GM18867 (cell line): ENCODE data around the gene PTAFR.

Experiments used
- ATAC-seq: cut with Tn5 transposase; IDR thresholded peaks from one replicate; pipeline ENCODE4 v1.9.1; 2021; ENCODE audit warnings: mild to moderate bottlenecking, moderate library complexity; ENCODE audit not compliant: unreplicated experiment

PTAFR gene

DNA sequence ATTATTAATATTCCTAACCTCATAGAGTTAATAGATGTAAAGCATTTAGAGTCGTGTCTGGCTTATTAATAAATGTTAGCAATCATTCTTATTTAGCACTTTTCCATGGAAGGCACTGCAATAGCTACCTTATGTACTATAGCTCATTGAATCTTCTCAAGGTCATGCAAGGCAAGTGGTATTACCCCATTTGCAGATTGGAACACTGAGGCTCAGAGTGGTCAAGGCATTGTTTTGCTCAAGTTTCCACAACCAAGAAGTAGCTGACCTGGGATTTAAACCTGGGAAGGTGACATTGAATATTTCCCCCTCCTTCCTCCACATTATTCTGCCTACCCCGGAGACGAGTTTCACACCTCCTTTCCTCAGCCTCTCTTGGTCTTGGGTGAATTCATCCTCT, 50.3 kb downstream of the PTAFR start:
- no peak for ATAC-seq

DNA sequence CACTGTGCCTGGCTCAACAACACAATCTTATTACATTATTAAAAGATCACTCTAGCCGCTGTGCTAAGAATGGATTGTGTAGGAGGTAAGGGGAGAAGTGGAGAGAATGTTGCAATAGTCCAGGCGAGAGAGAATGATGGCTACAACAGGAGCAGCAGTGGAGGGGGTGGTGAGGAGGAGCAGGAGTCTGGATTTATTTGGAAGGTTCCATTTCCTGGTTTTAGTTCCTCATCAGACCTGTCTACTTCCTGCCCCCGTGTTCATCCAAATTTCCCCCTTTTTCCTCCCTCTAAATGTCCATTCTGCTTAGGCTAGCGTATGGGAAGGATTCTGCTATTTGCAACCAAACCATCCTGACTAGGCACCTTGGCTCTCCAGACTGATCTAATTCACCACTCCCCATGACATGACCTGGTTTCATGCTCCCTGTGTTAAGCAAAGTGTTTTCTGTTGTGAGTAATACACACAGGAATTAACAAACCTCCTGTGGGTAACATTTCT, 53.0 kb downstream of the PTAFR start:
- no peak for ATAC-seq

DNA sequence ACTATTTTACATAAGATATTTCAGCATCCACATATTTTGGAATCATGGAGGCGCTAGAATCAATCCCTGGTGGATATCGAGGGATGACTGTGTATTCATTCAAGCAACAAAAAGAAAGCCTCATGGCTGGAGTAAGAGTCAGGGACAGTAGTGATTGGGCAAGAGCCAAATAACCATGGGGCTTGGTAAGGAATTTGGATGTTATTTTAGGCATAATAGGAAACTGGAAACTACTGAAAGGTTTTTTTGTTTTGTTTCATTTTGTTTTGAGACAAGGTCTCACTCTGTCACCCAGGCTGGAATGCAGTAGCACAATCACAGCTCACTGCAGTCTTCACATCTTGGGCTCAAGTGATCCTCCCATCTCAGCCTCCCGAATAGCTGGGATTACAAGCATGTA, 54.3 kb downstream of the PTAFR start:
- no peak for ATAC-seq

DNA sequence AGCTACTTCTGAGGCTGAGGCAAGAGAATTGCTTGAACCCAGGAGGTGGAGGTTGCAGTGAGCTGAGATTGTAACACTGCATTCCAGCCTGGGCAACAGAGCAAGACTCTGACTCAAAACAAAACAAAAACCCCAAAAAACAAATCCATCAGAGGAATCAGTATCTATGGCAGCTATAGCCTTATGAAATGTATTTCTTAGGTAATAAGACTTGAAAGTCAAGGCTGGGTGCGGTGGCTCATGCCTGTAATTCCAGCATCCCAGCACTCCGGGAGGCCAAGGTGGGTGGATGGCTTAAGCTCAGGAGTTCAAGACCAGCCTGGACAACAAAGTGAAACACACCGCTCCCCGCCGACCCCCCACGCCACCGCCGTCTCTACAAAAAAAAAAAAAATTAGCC, 56.9 kb downstream of the PTAFR start:
- ATAC-seq = no peak

DNA sequence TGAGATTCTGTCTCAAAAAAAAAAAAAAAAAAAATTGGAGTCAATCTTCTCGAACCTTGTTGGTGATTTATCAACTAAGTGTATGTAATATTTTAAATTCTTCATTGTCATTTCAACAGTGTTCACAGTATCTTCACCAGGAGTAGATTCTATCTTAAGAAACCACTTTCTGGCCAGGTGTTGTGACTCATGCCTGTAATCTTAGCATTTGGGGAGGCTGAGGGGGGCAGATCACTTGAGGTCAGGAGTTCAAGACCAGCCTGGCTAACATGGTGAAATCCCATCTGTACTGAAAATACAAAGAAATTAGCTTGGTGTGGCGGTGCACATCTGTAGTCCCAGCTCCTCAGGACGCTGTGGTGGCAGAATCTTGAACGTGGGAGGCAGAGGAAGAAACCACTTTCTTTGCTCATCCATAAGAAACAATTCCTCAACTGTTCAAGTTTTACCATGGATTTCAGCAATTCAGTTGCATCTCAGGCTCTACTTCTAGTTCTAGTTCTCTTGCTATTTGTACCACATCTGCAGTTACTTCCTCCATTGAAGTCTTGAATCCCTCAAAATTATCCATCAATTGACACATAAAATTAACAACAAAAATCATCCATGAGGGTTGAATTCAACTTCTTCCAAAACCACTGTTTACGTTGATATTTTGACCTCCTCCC, 57.7 kb downstream of the PTAFR start:
- no peak for ATAC-seq

DNA sequence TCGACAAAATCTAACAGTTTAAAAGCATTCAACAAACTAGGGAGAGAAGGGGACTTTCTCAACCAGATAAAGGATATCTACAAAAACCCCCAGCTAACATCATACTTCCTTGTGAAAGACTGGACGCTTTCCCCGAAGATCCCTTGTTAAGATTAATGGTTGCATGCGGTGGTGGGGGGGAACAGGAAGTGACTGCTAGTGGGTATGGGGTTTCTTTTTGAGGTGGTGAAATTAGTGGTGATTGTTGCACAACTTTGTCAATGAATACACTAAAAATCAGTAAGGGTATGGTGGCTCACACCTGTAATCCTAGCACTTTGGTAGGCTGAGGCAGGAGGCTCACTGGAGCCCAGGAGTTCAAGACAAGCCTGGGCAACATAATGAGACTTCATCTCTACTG, 61.2 kb downstream of the PTAFR start:
- ATAC-seq = no peak

DNA sequence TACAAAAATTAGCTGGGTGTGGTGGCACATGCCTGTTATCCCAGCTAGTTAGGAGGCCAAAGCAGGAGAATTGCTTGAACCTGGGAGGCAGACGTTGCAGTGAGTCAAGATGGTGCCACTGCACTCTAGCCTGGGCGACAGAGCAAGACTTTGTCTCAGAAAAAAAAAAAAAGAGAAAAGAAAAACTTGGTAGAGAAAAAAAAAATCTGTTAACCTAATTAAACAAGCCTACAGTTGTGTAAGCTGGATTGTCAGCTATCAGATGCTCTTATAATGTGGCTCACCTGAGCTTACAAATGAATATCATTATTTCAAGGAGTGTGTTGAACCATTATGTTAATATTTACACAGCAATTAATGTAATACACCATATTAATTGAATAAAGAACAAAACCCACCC, 61.6 kb downstream of the PTAFR start:
- ATAC-seq = no peak

DNA sequence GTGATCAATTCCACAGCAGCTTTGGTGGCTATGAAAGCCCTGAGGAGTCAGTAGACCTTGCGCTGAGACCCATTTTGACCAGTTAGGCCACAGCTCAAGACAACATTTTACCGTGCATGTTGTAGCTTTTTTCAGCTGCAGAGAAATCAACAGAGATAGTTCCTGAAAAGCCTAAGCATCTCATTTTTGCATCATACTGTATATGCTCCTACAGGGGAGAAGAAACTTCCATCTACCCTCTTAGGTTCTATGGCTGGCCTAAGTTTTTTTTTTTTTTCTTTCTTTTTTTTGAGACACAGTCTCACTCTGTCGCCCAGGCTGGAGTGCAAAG, 63.3 kb downstream of the PTAFR start:
- ATAC-seq = no peak

DNA sequence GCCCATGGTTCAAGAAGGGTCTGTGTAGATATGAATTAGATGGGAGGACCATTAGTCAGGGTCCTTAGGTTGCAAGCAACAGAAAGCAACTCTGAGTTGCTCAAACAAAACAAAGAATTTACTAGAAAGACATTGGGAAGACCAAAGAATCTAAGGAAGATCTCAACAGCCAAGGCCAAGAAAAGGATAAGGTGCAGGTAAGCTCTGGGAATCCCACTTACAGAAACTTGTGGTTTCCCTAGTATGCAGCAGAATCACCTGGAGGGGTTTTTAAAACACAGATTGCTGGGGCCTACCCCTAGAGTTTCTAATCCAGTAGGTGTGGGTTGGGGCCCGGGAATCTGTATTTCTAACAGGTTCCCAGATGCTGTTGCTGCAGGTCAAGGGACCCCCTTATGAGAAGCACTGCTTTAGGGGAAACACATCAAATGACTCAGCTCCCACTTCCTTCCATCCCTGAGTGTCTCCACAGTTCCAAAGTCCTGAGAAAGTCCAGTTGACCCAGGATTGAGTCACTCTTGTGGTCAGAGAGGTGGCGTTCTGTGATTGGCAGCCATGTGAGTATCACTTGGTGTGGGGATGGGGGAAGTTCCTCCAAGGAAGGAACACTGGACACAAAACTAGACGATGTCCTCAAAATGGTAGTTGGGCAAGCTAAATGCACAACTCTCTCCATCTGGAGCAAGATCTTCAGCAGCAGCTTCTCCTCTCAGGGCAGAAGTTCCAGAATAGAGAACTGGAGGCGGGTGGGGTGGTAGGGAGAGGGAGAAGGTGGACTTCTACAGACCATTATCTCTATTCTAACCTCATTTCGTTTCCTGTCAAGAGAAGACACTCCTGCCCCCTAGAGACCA, 63.9 kb downstream of the PTAFR start:
- ATAC-seq = no peak

DNA sequence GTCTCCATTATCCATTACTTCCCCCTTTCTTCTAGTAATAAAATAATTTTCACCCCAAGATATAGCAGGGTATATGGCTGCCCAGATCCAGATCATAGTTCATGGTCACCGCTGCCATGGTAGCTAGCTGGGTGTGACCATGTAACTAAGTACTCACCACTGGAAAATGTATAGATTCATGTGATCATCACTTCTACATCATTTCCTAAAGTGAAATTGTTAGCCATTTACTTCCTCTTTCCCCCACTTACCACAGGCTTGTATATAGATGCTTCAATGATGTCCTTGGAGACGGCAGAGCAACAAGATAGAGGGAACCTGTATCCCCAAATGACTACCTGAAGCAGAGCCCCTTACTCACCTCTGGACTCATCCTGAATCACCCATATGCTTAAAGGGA, 65.3 kb downstream of the PTAFR start:
- peak; percentile 46 for ATAC-seq

DNA sequence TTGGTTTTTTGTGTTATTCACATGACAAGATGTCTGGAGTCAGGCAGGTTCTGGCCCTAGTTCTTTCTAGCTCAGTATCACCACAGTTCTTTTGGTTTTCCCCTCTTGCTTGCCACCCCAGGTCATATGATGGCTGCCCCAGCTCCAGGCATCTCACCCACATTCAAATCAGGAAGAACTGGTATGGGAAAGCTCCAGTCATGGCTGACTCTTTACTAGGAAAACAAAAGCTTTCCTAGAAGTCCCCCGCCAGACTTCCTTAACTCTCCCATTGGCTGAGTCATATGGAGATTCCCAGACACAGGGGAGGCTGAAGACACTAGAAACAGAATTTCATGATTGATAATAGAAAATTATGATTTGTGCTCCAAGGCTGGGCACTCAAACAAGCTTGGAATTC, 65.9 kb downstream of the PTAFR start:
- ATAC-seq = no peak

DNA sequence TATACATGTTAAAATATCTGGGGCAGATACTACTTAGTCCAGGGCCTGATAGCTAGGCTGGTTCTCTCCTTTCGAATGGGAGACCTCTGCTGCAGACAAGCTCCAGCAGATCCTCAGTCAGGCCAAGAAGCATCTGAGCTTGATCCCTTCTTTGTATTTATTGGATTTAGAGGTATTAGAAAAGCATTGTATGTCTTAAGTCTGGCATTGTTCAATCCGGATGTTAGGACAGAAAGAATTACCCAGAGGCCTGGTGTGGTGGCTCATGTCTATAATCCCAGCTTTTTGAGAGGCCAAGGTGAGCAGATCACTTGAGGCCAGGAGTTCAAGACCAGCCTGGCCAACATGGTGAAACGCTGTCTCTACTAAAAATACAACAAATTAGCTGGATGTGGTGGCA, 66.9 kb downstream of the PTAFR start:
- no peak for ATAC-seq

DNA sequence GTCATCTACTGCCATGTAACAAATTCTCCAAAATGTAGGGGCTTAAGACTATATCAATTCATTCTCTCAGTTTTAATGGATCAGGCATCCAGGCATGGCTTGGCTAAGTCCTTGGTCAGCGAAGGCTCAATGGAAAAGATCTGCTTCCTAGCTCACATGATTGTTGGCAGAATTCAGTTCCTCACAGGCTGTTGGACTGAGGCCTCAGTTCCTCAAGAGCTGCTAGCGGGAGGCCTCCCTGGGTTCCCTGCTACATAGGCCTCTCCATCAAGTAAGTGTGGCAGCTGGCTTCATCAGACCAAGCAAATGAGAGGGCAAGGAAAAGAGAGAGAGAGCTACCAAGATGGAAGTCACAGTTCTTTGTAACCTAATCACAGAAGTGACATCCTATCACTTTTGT, 68.5 kb downstream of the PTAFR start:
- ATAC-seq = no peak

DNA sequence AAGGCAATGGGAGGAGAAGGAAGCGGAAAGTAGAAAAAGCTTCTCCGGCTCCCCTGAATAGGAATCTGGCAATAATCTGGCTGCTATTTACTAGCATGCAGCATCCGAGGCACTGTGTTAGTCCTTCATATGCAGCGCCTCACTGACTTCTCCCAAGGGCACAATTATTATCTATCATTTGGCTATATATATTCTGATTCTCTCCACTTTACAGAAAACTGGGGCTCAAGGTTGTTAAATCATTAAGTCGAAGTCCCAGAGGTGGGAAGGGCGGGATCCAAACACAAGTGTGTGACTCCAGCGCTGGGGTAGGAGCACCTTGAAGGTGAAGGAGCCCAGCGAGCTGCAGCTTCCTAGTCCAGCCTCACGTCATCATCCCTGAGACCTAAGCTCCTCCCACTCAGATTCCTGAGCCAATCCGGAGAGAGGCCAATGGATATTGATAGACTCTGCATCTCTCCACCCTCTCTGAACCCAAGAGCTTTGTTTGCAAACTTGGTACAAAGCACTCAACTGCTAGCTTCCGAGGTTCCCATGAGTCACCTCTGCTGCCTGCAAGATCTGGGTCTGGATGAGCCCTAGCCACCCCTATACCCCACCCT, 71.5 kb downstream of the PTAFR start:
- no peak for ATAC-seq

DNA sequence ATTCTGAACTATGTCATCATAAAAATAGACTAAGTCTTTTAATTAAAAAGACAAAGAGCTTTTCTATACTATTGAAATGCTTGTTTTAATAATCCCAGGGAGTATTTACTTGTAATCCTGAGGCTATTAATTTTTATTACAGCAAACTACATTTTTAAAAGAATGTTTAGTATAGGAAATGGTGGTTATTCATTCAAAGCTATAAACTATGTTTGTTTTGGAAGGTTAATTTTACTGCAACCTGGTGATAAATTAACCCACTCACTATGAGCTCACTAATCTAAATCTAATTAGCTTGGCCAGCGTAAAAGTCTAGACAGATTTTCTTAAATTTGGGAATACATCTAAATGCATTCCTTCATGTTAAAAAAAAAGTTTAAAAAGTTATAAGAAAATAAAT, 74.3 kb downstream of the PTAFR start:
- ATAC-seq = no peak

DNA sequence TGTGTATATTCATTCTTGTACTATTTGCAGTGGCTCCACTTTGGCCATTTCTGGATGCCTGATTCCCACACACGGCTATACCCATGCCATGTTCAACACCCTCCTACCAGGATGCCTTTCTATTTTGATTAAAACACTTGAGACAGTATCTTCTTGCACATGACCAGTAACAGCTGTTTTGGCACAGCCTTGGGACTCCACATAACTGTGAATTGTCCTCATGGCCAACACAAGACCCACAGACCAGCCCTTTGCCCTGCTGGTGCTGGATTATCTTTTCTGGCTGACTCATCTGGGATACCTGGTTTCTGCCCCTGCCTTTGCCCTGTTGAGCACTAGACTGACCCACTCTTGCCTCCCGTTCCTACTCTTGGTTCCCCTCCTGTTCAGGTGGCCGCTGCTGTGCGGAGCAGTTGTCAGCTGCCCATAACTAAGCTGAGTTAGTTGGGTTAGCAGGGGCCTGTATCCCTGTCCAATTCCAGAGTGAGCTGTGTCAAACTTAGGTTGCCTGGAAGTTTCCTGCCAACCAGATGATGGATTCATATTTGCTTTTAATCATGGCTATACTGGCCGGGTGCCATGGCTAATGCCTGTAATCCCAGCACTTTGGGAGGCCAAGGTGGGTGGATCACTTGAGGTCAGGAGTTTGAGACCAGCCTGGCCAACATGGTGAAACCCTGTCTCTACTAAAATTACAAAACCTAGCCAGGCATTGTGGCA, 77.3 kb downstream of the PTAFR start:
- ATAC-seq = no peak
